GM10248 (cell line): Measurements from ENCODE around the gene STX10.

Source experiments
- CTCF ChIA-PET: fragments of 300-600 bp; sonication (Branson Sonifier 250); formaldehyde crosslinking; extraction: SDS; loops from one replicate; lab custom pipeline; 2021; ENCODE audit warnings: antibody characterized with exemption; lab: Yijun Ruan, JAX
- POLR2A ChIA-PET: fragments of 350-650 bp; sonication (Branson Sonifier 250); formaldehyde crosslinking; extraction: SDS; loops from one replicate; lab custom pipeline; 2020; ENCODE audit warnings: antibody characterized with exemption; lab: Yijun Ruan, JAX
- DNase-seq: peaks from one replicate; pipeline ENCODE4 v3.0.0; 2012; ENCODE audit errors: extremely low spot score
- CTCF ChIP-seq: IDR thresholded peaks from 2 replicates; pipeline ENCODE4 v1.5.1; 2012; ENCODE audit warnings: mild to moderate bottlenecking, low read depth; ENCODE audit errors: extremely low read depth, missing control alignments, control extremely low read depth

The STX10 gene

GRCh38 chr19:13162724-13163608 lies 12.8 kb upstream of the STX10 start:
- CTCF ChIA-PET, result interaction anchor here (0.8 to 1.0 kb wide), 2 partner anchors 18 to 102 kb away, joined by 3 read pairs; no protein-coding TSS in a partner anchor
- POLR2A ChIA-PET, result interaction anchor here (1.3 kb wide), 1 partner anchor 10 kb away, joined by 7 read pairs; no protein-coding TSS in a partner anchor
- TF ChIP-seq CTCF, result no peak
- DNase-seq, result peak; percentile 79

- CTCF ChIA-PET, result interaction anchor here (1.1 kb wide), 1 partner anchor 35 kb away, joined by 4 read pairs; no protein-coding TSS in a partner anchor
- POLR2A ChIA-PET, result no interaction called here
- DNase-seq, result no peak
- no peak for TF ChIP-seq CTCF
Observed at GRCh38 chr19:13160557-13160956, 10.4 kb upstream of the STX10 start.

GRCh38 chr19:13159713-13160112 lies 9.5 kb upstream of the STX10 start:
- no peak for DNase-seq
- ChIA-PET CTCF (no interaction called here), POLR2A (no interaction called here)
- TF ChIP-seq CTCF, result no peak

GRCh38 chr19:13155472-13156359 lies 5.5 kb upstream of the STX10 start:
- TF ChIP-seq CTCF, result no peak
- peak; percentile 61 for DNase-seq
- POLR2A ChIA-PET, result interaction anchor here (0.5 to 2.0 kb wide), 9 partner anchors 12 to 1248 kb away, joined by 3 to 9 read pairs (median 4); partner anchors contain the start of gene NACC1
- CTCF ChIA-PET, result interaction anchor here (1.0 to 2.0 kb wide), 9 partner anchors 10 to 107 kb away, joined by 3 to 9 read pairs (median 3); no protein-coding TSS in a partner anchor

GRCh38 chr19:13154911-13155471 lies 4.8 kb upstream of the STX10 start:
- CTCF ChIA-PET, result interaction anchor here (1.0 to 2.0 kb wide), 8 partner anchors 9 to 108 kb away, joined by 3 to 9 read pairs (median 3); no protein-coding TSS in a partner anchor
- POLR2A ChIA-PET, result interaction anchor here (0.5 to 2.0 kb wide), 7 partner anchors 13 to 1249 kb away, joined by 3 to 9 read pairs (median 3); partner anchors contain the start of gene NACC1
- TF ChIP-seq CTCF, result peak; percentile 21
- peak; percentile 60 for DNase-seq
